ENCODE measurements around the gene EHMT1.

The EHMT1 gene

GRCh38 chr9:137696136-137696925 is 77.5 kb downstream of the EHMT1 start:
- DNase-seq, result no peak

- DNase-seq, result no peak
Observed at GRCh38 chr9:137697193-137697592, 78.4 kb downstream of the EHMT1 start.

GRCh38 chr9:137697832-137698231 is 79.0 kb downstream of the EHMT1 start:
- no peak for DNase-seq

- DNase-seq, result no peak
Observed at GRCh38 chr9:137700911-137701310, 82.1 kb downstream of the EHMT1 start.

- DNase-seq, result no peak
Observed at GRCh38 chr9:137702615-137703379, 84.0 kb downstream of the EHMT1 start.

- no peak for DNase-seq
Observed at GRCh38 chr9:137703842-137704508, 85.2 kb downstream of the EHMT1 start.

GRCh38 chr9:137705443-137705863 is 86.6 kb downstream of the EHMT1 start:
- DNase-seq, result peak; percentile 38 to 43

- DNase-seq, result no peak
Observed at GRCh38 chr9:137705906-137706305, 87.1 kb downstream of the EHMT1 start.

GRCh38 chr9:137707361-137707760 is 88.6 kb downstream of the EHMT1 start:
- no peak for DNase-seq

- no peak for DNase-seq
Observed at GRCh38 chr9:137708590-137709284, 89.9 kb downstream of the EHMT1 start.

- no peak for DNase-seq
Observed at GRCh38 chr9:137709411-137710101, 90.8 kb downstream of the EHMT1 start.

GRCh38 chr9:137710704-137711103 is 91.9 kb downstream of the EHMT1 start:
- no peak for DNase-seq

- DNase-seq, result no peak
Observed at GRCh38 chr9:137711678-137712105, 92.9 kb downstream of the EHMT1 start.

- no peak for DNase-seq
Observed at GRCh38 chr9:137715321-137715720, 96.5 kb downstream of the EHMT1 start.

GRCh38 chr9:137715866-137716693 is 97.3 kb downstream of the EHMT1 start:
- peak in 1 of 2 donors; percentile 45 for DNase-seq

- DNase-seq, result no peak
Observed at GRCh38 chr9:137716694-137717287, 98.0 kb downstream of the EHMT1 start.

GRCh38 chr9:137717776-137718327 is 99.0 kb downstream of the EHMT1 start:
- DNase-seq, result no peak

GRCh38 chr9:137719194-137719593 is 100.4 kb downstream of the EHMT1 start:
- no peak for DNase-seq

GRCh38 chr9:137720571-137721110 is 101.8 kb downstream of the EHMT1 start:
- DNase-seq, result no peak

GRCh38 chr9:137721479-137721878 is 102.7 kb downstream of the EHMT1 start:
- DNase-seq, result no peak
